Middle frontal gyrus (tissue), 1 donor: ENCODE measurements around the gene ADRA2B.
"Not testable (repeated sequence)": the region's sequence is repeated elsewhere in the genome, so short reads cannot be mapped to it uniquely, and the experiment has no call there.

Source experiments
- DNase-seq: peaks from one replicate; pipeline ENCODE4 v3.0.0-alpha.2; 2015; ENCODE audit warnings: low spot score; ENCODE audit errors: extremely low spot score

The ADRA2B gene

DNA sequence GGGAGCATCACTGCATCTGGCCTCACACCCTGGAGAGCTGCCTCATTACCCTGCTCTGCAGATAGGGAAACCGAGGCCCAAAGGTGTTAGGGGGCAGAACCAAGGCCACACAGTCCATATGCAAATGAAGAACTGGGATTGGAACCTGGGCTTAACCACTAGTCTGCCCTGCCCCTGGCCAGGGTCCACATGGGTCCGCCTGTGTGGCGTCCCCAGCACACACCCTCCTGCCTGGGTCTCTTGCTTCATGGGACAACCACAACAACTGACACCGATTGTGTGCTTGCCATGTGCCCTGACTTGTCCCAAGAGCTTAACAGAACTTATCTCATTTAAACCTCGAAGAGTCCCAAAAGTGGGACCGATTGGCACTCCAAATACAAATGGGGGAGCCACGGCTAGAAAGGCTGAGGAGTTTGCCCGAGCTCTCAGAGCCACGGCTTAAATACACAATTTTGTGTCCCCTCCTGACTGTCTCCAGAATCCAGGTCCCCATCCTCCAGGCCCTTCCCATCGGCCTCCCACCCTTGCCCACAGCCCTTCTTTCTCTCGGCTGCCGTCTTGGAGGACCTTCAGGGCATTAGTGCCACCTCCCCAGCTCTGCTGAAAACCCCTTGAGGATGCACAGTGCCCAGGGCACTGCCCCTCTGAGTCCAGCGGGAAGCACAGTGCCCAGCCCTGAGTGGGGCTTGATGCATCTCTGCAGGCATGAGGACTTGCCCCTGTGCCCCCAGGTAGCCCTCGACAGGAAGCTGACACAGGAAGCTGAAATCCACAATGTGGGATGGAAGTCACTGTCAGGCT is 34.6 kb upstream of the ADRA2B start:
- no peak for DNase-seq

DNA sequence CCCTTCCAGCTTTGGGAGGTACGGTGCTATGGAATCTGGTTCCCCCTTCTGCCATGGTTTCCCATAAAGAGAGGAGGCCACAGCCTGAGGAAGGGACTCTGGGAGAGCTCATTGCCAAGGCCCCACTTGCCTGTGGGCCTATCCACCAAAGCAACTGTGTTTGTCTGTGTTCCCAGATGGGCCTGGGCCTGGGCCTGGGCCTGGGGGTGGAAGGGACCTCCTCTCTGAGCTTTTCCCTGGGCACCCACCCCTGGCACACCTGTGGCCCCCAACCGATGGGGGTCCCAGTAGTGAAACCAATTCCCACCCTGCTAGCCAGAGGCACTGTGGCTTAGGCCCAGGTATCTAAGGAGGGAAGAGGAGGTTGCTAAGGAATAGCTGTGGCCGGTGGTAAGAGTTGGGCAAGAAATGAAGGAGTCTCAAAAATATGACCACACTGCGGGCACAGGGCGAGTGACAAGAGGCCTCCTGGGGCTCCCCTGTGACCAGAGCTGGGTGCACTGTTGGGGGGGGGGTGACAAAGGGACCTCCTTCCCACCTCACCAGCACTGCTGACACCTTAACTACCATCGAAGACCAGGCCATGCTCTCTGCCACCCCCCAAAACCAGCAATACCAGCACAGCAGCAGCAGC is 33.8 kb upstream of the ADRA2B start:
- DNase-seq: no peak

DNA sequence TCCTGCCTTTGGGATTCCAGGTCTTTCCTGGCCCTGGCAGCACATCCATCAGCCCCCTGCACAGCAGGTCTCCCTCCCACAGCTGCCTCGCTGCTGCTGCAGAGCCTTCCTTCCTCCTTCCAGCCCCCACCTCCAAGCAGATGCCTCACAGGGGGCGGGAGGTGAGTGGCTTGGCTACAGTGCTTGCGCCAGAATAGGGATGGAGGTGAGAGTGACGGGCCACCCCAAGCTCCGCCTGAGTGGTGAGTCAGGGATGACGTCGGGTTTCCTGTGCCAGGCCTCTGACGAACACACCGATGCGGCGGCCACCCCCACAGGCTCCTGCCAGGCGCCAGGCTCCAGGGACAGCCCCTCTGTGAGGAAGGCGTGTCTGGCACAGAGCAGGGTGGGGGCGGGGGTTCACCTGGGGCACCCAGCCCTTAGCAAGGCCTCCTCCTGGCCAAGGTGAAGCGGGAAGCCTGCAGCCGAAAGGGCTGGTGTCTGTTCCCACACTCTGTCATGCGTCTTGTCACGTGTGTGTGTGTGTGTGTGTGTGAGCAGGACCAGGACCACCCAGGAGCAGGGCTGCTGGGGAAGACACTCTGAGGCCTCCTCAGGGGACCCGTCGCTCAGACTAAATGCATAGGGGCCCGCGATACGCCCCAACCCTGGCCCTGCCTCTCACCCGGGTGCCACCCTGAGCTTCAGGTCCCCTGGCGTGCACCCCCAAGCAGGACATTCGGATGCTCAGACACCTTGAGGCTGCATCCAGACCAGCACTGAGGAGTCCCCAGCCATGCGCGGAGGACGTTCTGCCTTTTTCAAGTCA is 32.2 kb upstream of the ADRA2B start:
- peak; percentile 28 for DNase-seq

DNA sequence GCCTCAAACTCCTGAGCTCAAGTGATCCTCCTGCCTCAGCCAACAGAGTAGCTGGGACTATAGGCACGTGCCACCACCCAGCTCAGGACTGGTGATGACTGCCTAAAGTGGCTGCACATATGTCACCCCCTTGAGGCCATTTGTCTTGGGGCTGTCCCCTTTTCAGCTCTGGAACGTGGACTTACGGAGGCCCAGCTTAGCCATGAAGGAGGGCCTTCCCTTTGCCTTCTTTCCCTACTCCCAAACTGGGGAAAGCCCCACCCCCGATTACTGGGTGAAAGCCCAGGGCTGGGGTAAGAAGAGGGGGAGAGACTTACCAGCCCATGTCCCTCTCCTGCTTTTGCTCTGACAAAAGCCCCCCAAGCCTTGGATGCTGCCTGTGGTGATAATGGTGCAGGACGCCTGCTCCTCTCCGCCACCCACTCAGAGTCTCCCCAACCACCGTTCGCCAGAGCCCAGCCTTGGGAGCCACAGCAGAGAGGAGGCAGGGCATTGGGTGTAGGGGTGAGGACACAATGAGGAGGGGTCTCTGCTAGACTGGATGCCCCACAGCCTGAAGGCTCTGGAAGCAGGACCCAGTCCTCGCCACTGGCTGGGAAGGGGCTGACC is 31.3 kb upstream of the ADRA2B start:
- no peak for DNase-seq

DNA sequence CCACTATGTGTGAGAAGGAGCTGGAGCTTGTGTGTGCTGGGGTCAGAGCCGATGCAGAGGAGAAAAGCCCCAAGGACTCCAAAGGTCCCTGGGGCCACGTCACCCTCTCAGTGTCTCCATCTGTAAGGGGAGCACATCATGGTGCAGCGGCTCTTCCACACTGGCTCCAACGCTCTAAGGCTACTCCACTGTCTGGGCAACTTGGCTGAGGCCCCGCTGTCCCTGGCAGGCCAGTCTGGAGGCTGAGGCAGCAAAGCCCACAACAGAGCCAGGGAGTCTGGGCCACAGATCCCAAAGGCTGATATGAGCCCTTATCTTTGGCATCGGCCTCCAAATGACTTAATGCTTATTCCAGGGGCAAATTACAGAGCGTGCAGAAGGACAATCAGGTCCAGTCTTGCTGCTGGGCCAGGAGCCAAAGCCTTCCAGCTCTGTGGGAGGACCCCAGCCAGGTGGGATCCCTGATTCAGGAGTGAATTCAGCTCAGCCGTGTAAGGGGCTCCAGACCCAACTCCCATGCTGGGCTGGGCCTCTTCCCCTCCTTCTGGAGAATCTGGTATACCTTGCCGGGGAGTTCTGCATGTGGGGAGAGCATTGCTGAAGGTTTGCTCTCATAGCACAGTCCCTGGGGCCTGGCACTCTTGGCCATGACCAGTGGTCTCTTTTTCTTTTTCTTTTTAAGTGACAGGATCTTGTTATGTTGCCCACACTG is 30.7 kb upstream of the ADRA2B start:
- no peak for DNase-seq

DNA sequence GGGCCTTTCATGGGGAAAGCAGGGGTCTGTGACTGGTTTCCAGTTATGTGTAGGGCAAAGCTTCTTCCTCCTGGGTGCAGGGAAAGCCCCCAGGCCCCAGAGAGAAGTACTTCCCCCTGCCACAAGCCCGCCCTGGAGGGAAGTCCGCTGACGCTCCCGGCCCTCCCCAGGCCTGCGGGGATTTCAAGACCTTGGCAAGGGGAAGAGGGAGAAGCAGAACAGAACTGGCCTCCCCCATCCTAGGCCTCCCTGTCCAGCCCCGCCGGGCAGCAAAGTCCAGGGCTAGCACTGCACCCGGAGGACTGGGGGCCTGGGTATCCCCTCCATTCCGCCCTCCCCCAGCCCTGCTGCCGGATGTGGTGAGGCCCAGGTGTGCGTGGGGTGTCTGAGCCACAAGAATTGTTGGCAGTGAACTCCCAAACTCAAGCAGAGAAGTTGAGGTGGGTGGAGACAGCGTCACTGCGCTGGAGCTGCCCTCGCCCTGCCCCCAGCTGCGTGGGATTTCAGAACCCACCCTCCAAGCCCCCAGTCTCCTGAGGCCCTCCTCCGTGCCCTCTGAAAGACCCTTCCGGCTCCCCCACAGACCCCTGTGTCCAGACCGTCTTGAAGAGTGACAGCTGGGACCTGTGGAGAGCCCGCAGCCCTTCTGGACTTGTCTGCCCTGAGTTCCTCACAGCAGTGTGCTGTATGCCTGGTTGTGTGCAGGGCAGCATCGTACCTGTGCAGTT is 29.9 kb upstream of the ADRA2B start:
- no peak for DNase-seq

DNA sequence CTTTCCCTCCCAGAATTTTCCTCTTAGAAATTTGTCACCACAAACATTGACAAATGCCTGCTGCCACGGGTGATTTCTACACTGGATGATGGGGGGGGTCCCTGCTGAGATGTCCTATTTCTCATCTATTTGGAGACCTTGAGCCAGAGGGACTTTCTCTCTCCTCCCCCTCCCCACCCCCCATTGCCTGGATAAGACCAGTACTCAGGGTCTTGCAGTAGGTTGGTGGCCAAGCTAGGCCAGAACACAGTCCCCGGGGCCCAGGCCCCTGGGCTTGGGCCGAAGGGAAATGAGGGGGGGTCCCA is 29.4 kb upstream of the ADRA2B start:
- DNase-seq: no peak

DNA sequence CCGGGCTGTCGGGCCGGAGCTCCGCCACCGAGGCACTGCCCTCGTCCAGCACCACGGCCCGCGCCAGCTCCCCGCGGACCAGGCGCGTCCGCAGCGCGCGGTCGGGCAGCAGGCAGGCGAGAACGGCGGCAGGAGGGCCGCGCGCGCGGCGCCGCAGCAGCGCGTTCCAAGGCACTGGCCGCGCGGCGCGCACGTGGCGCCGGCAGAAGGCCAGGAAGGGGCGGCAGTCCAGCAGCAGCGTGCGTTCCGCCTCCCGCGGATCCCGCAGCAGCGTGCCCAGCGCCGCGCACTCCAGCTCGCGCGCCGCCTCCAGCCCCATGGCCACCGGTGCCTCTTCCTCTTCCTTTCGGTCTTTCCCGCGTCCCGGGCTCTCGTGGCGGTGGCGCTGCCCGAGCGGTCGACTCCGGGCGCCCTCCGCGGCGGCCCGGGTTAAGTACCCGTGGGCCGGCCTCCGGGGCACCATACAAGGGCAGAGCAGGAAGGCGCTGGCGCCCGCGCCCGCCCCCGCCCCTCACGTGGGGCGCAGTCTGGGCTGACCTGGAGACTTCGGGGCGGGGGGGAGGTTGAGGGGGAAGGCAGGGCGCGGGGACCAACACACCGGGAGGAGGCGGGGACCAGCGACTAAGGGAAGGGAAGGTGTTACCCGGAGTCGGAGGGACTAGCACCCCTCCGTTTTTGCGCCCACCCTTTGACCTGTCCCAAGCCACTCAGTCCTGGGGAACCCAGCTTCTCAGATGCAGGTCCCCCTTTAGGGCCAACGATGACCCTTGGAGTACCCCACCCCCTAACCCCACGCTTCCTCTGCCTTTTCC is 28.9 kb upstream of the ADRA2B start, which contains the start of gene DUSP2:
TSS of gene DUSP2 (minus strand) at position 405 of the 812 bp plus-strand sequence. CDS start at position 319, 86 bp downstream.
- peak; percentile 15 for DNase-seq

DNA sequence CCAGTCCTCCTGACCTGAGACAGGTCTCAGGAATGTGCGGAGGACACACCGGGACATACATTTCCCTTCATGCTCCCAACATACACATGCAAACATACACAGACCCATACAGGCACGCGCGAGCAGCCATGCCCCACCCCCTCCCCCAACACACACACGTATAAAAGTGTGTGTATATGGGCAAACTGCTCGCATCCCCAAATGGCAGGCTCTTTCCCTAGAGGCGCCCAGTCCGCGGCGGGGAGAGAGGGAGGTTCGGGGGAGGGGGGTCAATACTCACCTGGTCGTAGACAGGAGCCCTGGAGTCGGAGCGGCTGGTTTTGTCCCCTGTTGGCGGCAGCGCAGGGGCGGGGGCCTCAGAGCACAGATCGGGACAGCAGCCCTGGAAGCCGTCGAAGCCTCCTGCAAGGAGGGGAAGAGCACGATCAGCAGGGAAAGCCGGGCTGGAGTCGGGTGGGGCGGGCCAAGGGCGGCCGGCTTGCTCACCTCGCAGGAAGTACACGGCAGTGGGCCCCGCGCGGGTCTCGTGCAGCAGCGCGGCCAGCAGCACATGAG is 28.2 kb upstream of the ADRA2B start:
- DNase-seq: no peak

DNA sequence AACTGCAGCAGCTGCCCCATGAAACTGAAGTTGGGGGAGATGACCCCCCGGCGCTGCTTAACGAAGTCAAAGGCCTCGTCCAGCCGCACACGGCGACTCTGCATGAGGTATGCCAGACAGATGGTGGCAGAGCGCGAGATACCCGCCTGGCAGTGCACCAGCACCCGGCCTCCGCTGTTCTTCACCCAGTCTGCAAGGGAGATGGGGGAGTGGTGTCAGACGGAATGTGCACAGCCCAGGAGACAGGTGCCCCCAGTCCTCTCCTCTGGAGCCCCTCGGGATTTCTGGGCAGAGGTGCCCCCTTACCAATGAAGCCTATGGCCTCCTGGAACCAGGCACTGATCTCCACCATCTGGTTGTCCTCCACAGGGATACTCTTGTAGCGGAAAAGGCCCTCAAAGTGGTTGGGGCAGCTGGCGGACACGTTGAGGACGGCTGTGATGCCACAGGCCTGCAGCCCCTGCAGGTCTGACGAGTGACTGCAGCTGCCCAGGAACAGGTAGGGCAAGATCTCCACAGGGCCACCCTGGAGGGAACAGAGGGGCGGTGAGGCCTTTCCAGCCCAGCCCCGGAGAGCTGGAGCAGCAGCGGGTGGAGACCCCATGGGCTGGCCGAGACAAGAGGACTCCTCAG is 27.6 kb upstream of the ADRA2B start:
- DNase-seq: no peak

DNA sequence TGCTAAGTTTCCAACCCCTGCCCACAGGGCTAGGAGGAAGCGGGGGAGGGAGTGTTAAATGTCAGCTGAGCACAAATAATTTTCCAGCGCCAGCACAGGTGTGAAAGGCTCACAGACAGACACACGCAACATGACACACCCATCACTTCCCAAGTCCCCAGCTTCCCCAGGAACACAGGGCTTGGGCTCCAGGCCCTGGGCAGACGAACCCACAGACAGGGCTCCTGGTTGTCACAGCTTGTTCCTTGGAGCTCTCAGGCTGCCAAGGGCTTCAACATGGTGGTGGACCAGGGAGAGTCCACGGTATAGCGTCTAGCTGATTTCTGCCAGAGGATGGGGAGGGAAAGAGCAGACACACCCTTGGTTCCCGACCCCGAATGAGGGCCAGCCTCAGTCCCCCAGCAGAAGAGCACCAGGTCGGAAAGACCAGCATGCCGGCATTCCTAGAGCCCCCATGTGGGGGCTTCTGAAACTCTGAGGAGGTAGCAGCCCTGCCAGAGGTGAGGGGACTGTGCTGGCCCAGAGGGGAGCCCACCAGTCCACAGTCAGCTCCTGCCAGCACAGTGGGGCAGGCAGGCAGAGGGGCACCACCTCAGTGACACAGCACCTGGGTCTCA is 27.0 kb upstream of the ADRA2B start:
- no peak for DNase-seq

DNA sequence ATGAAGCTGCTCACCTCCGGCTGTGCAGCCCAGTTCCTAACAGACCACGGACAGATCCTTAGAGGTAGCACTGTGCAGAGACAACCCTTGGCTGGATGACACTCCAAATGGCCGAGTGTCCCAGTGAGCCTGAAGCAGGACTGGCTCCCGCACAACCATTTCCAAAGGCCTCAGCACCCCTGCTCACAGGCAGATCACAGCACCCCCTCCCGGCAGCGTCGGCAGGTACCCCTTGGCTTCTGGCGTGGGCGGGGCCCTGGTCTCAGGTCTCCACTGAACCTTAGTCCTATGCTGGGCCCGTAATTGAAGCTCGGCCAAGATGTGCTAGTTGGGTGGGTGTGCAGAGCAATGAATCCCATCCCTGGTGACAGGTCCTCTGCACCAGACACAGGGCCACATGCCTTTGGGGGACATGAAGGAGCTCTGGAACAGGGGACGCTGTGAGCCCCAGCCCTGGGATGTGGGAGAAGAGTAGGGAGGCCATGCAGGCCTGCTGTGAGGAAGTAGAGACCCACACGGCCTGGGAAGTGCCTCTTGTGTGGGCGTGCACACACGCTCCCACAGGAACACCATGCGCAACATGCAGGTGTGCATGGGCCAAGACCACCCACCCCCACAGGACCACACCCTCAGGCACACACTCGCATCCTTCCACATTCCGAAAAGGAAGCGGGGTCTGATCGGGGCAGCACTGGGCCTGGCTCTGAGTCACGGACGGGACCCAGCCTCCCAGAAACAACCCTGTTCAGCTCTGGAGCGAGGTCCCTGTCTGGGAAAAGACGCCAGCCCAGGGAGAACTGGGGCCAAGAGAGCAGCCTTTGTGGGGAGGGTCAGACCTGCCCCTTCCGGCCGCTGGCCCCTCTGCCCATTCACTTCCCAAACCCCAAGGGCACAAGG is 26.1 kb upstream of the ADRA2B start:
- DNase-seq: no peak

DNA sequence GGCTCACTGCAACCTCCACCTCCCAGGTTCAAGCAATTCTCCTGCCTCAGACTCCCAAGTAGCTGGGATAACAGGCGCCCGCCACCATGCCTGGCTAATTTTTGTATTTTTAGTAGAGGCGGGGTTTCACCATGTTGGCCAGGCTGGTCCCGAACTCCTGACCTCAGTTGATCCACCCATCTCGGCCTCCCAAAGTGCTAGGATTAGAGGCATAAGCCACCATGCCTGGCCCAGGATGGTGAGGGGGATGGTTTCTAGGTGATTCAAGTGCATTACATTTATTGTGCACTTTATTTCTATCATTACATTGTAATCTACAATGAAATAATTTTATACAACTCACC is 25.2 kb upstream of the ADRA2B start:
- not testable (repeated sequence) for DNase-seq

DNA sequence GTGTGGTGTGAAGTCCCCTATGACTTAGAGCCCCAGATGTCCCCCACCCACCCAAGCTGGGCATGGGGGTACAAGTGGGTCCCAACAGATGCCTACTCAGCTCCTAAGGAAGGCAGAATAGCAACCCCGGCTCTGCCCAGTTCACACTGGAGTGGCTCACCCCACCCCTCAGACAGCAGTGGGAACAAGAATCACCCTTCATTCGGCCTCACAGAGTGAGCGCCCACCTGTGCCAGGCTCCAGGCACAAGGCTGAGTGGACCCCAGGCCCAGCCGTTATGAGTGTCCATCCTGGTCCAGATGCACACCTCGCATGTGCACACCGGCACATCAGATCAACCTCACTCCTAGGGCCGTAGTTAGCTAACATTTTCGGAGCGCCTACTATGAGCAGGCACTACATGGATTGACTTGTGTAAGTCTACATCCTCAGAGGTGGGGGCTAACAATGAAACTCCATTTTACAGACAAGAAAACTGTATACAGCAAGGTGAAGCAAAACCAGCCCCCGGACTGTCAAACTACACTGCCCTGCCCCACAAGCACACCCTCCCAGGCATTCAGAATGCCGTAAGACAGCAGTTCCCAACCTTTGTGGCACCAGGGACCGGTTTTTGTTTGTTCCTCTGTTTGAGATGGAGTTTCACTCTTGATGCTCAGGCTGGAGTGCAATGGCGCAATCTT is 24.7 kb upstream of the ADRA2B start:
- DNase-seq: no peak

DNA sequence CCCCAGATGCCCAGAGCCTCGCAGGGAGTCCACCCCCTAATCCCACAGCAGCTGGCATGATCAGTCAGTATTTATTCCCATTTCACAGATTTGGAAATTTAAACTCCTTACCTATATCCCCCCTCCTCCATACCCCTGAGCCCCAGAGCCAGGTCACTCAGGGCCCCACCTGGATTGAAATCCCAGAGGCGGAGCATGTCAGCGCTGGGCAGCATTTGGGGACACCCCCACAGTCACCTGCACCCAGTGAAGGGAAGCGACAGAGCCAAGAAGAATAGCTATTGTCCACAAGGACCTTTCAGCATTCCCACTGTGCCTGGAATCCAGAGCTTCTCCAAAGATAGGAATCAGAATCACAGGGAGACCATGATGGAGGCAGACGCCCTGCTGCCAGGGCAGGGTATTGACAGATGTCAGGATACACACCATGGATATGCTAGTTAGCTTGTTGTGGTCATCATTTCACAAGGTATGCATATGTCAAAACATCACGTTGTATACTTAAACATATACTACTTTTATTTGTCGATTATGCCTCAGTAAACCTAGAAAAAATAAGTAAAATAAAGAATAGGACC is 22.9 kb upstream of the ADRA2B start:
- DNase-seq: no peak
